Activated B cell treated with CpG ODN at 0.5 μM for 24 hours (primary cell): ENCODE results near the gene PRKCE. TPM values are rescaled to one million over a fixed set of nuclear protein-coding genes. Genes with fewer than 3 reads are reported as not detected.
A peak's percentile ranks its signal among the peaks of the same experiment; 100 is the strongest.

ENCODE experiments used
- ATAC-seq: fragments of 200-7000 bp; cut with Tn5 transposase; one replicate; pipeline ENCODE4 v1.10.0; 2021; ENCODE audit warnings: low read depth, mild to moderate bottlenecking, moderate library complexity
- CTCF ChIA-PET: fragments of 350-600 bp; sonication (Branson Sonifier 250); formaldehyde crosslinking; loops from one replicate; lab custom pipeline; 2021; ENCODE audit warnings: antibody characterized with exemption; lab: Charles Lee
- POLR2A ChIA-PET: fragments of 350-600 bp; sonication (Branson Sonifier 250); formaldehyde crosslinking; loops from one replicate; lab custom pipeline; 2021; ENCODE audit warnings: antibody characterized with exemption; lab: Charles Lee
- DNase-seq: peaks from one replicate; pipeline ENCODE4 v3.0.0; 2022
- H3K27ac Mint-ChIP-seq: one replicate; pipeline ENCODE4 v1.8.0; 2020; ENCODE audit warnings: mixed read lengths
- H3K27me3 Mint-ChIP-seq: one replicate; pipeline ENCODE4 v1.8.0; 2021; ENCODE audit warnings: mixed read lengths
- H3K36me3 Mint-ChIP-seq: one replicate; pipeline ENCODE4 v1.8.0; 2021; ENCODE audit warnings: low read depth, mixed read lengths
- H3K4me1 Mint-ChIP-seq: one replicate; pipeline ENCODE4 v1.8.0; 2021; ENCODE audit warnings: mixed read lengths
- H3K4me3 Mint-ChIP-seq: one replicate; pipeline ENCODE4 v1.8.0; 2020; ENCODE audit warnings: mild to moderate bottlenecking, mixed read lengths
- H3K9me3 Mint-ChIP-seq: one replicate; pipeline ENCODE4 v1.8.0; 2020; ENCODE audit warnings: mixed read lengths
- CTCF ChIP-seq: fragments of 200-600 bp; IDR thresholded peaks from one replicate; pipeline ENCODE4 v1.8.0; 2022; ENCODE audit warnings: antibody characterized with exemption, mild to moderate bottlenecking
- intact Hi-C: fragments of 100-400 bp; cut with micrococcal nuclease; formaldehyde crosslinking; loops from one replicate; pipeline ENCODE4 v1.15.1; 2024
- total RNA-seq: library from RNA; stranded (reverse); gene quantifications from 2 replicates; pipeline ENCODE4 v1.2.3, GENCODE V29; 2022

PRKCE gene
- total RNA-seq, 1 donor from 2014 or later: 53.8 TPM

- no peak overlapping the region for H3K4me3 Mint-ChIP-seq
- intact Hi-C loops: no loop called here
- no peaks in the 10 kb centered on the region for H3K27me3 Mint-ChIP-seq
- H3K36me3 Mint-ChIP-seq: peaks cover 60% of the 10 kb centered on the region
- ChIA-PET CTCF (no interaction called here), POLR2A (no interaction called here)
- H3K27ac Mint-ChIP-seq: no peak overlapping the region
- H3K9me3 Mint-ChIP-seq: peaks cover 11% of the 10 kb centered on the region
- ATAC-seq (no peak), DNase-seq (no peak)
- TF ChIP-seq CTCF: no peak
- peaks cover 15% of the 10 kb centered on the region for H3K4me1 Mint-ChIP-seq
Measured at GRCh38 chr2:45874344-45874743, 222.9 kb downstream of the PRKCE start.

GRCh38 chr2:45876611-45877010 lies 225.1 kb downstream of the PRKCE start:
- Mint-ChIP-seq H3K4me1 (peaks cover 2% of the 10 kb centered on the region), H3K27ac (no peak overlapping the region), H3K9me3 (peaks cover 11% of the 10 kb centered on the region), H3K27me3 (no peaks in the 10 kb centered on the region), H3K36me3 (peaks cover 61% of the 10 kb centered on the region), H3K4me3 (no peak overlapping the region)
- ChIA-PET CTCF (no interaction called here), POLR2A (no interaction called here)
- intact Hi-C loops: no loop called here
- no peak for ATAC-seq
- no peak for TF ChIP-seq CTCF
- no peak for DNase-seq

GRCh38 chr2:45879406-45879805 lies 227.9 kb downstream of the PRKCE start:
- Mint-ChIP-seq H3K36me3 (peaks cover 54% of the 10 kb centered on the region), H3K27ac (no peak overlapping the region), H3K9me3 (peaks cover 11% of the 10 kb centered on the region), H3K4me3 (no peak overlapping the region), H3K27me3 (no peaks in the 10 kb centered on the region), H3K4me1 (peaks cover 7% of the 10 kb centered on the region)
- no peak for ATAC-seq
- ChIA-PET POLR2A (no interaction called here), CTCF (no interaction called here)
- DNase-seq: no peak
- intact Hi-C loops: no loop called here
- no peak for TF ChIP-seq CTCF

GRCh38 chr2:45879936-45880335 lies 228.5 kb downstream of the PRKCE start:
- ATAC-seq (no peak), DNase-seq (no peak)
- Mint-ChIP-seq H3K36me3 (peaks cover 49% of the 10 kb centered on the region), H3K4me1 (peaks cover 11% of the 10 kb centered on the region), H3K27me3 (no peaks in the 10 kb centered on the region), H3K27ac (no peak overlapping the region), H3K9me3 (peaks cover 11% of the 10 kb centered on the region), H3K4me3 (no peak overlapping the region)
- ChIA-PET CTCF (no interaction called here), POLR2A (no interaction called here)
- no peak for TF ChIP-seq CTCF
- intact Hi-C loops: no loop called here

DNA sequence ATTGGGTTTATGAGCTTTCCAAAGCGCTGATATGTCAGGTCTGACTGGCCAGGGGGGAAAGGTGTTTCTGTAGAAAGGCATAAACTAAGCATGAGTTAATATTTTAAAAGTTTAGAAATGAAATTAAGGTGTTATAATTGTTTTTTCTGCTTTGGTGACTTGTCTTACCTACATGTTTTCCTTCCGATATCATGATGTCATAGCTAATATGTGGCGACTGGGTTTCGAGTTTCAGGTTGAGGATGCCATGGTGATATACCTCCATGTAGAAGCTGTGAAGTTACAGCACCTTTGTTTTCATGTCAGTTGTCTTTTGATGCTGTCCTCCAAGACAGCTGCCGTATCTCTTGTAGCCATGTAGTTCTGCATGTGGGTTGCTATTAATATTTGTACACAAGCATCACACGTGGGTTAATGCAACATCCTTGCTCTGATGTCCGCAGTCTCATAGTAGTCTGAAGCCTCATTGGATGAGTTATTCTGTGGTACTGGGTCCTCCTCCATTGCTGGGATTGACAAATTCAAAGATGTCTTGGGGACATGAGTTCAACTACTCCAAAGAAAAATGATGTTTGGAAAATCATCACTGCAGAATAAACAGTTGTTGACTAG lies 230.6 kb downstream of the PRKCE start:
- peaks cover 2% of the 10 kb centered on the region for H3K9me3 Mint-ChIP-seq
- intact Hi-C loops: no loop called here
- H3K36me3 Mint-ChIP-seq: peaks cover 30% of the 10 kb centered on the region
- POLR2A ChIA-PET: no interaction called here
- DNase-seq (no peak), ATAC-seq (no peak)
- peaks cover 29% of the 10 kb centered on the region for H3K4me1 Mint-ChIP-seq
- H3K4me3 Mint-ChIP-seq: no peak overlapping the region
- H3K27ac Mint-ChIP-seq: peak overlapping the region; percentile 10
- no peak for TF ChIP-seq CTCF
- H3K27me3 Mint-ChIP-seq: no peaks in the 10 kb centered on the region
- CTCF ChIA-PET: interaction anchor here (0.8 to 1.4 kb wide), 2 partner anchors 13 to 48 kb away, joined by 3 to 4 read pairs; no protein-coding TSS in a partner anchor
